Renal cortex interstitium (tissue), 11 donors: ENCODE data around the gene BRSK2. TPM values are rescaled to one million over a fixed set of nuclear protein-coding genes. Genes with fewer than 3 reads are reported as not detected.

Source experiments
- DNase-seq, 11 donors: peaks; one replicate each; pipeline ENCODE4 v3.0.0-alpha.2; 2013; ENCODE audit warnings: low read depth in 9 of 11, low spot score in 4 of 11; ENCODE audit errors: extremely low read depth in 1 of 11
- polyA plus RNA-seq, 3 donors: library from polyadenylated mRNA; unstranded; fragments of 120-200 nt; gene quantifications; one replicate each; pipeline ENCODE4 v1.2.1, GENCODE V29; 2013; ENCODE audit not compliant: insufficient read length in 3 of 3

The BRSK2 gene
- polyA plus RNA-seq, 3 donors, result 0.56 to 1.7 (median 1.4) TPM

GRCh38 chr11:1442807-1443366 is 53.2 kb downstream of the BRSK2 start:
- DNase-seq, result no peak

GRCh38 chr11:1443737-1444136 is 54.0 kb downstream of the BRSK2 start:
- DNase-seq, result no peak

DNA sequence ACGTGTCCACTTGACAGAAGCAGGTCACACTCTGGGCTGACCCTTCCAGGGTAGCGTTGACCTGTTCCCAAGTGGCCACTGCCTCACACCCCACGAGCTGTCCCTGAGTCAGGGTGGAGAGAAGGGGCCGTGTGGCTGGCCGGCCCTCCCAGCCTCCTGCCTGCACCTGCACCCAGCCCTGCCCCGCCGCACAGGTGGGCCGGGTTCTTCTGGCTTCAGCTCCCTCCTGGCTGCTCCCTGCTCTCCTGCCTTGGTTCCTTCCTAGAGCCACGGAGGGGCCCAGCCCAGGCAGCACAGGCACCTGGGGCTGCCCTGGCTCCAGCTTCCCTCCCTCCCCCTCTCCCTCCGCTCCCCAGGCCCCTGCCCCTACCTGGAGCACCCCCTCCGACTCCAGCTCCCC is 54.6 kb downstream of the BRSK2 start:
- no peak for DNase-seq

DNA sequence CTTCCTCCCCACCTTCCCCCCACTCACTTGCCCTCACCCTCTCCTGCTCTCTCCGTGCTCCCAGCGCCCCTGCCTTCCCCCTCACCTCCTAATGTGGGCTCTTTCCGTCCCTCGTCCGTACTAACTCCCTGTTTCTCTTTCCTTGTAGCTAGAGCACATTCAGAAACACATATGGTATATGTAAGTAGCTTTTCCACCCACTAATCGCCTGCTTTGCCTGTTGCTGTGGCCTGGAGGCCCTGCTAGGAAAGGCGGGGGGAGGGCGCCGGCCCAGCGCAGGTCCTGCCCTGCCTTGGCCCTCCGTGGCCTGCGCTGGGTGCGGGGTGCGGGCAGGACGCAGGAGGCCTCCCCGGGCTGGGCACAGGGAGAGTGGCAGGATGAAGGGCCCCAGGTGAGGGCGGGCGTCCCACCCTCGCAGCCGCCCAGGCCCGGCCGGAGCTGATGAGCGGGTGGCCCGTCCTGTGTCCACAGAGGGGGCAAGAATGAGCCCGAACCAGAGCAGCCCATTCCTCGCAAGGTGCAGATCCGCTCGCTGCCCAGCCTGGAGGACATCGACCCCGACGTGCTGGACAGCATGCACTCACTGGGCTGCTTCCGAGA is 55.2 kb downstream of the BRSK2 start:
- DNase-seq, result no peak

DNA sequence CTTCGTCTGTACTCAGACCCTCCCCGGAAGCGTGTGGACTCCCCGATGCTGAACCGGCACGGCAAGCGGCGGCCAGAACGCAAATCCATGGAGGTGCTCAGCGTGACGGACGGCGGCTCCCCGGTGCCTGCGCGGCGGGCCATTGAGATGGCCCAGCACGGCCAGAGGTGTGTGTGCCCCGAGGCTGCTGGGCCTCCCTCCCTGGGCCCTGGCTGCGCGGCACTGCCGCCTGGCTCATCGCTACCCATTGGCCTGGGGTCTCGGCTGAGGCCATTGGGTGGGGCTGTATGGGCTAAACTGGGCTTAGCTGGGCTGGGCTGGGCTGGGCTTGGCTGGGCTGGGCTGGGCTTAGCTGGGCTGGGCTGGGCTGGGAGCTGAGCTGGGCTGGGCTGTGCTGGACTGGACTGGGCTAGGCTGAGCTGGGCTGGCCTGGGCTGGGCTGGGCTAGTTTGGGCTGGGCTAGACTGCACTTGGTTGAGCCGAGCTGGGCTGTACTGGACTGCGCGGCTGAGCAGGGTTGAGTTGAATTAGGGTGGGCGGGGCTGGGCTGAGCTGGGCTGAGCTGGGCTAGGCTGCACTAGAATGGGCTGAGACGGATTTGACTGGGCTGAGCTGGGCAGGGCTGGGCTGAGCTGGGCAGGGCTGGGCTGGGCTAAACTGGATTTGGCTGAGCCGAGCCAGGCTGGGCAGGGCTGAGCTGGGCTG is 56.2 kb downstream of the BRSK2 start:
- no peak for DNase-seq

GRCh38 chr11:1446623-1447022 is 56.9 kb downstream of the BRSK2 start:
- no peak for DNase-seq

DNA sequence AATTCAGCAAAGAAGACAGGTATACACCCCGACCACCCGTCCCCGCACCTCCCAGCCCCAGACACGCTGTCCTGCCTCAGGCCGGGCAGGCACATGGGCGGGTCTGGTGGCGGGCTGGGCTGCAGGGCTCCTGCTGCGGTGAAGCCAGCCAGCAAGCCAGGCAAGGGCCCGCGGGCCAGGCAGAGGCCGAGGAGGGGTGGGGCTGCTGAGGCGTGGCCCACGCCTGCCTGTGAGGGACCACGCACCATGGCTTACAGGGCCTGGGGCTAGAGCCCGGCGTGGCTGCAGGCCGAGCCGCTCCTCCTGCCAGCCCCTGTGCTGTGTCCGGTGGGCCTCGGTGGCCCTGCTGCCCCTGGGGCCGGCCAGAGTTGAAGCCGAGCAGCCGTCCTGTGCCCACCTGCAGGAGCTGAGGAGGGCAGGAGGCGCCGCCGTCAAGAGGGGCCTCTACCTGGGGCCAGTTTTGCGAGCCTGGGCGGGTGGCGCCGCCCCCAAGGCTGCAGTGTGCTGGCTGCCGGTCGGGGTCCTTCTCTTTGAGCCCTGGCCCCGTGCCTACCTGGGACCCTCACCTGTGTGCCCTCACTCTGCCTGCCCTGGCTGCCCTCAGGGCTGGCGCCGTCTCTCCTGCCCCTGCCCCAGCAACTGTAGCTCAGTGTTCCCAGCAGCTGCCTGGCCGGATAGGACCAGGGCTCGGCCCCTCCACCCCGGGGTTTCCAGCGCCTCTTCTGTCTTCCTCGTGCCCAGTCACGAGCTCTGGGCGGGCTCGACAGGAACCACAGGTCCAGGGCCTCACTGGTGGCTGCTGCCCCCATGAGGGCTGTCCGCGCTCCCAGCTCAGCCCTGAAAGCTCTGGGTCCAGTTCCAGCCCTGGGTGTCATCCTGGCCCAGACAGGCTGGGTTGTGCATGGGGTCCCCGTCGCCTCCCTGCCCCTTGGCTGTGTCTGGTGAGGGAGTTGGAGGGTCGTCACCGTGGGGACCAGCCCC is 58.4 kb downstream of the BRSK2 start:
- no peak for DNase-seq

GRCh38 chr11:1448882-1449281 is 59.1 kb downstream of the BRSK2 start:
- no peak for DNase-seq

GRCh38 chr11:1449490-1450243 is 59.9 kb downstream of the BRSK2 start:
- no peak for DNase-seq

DNA sequence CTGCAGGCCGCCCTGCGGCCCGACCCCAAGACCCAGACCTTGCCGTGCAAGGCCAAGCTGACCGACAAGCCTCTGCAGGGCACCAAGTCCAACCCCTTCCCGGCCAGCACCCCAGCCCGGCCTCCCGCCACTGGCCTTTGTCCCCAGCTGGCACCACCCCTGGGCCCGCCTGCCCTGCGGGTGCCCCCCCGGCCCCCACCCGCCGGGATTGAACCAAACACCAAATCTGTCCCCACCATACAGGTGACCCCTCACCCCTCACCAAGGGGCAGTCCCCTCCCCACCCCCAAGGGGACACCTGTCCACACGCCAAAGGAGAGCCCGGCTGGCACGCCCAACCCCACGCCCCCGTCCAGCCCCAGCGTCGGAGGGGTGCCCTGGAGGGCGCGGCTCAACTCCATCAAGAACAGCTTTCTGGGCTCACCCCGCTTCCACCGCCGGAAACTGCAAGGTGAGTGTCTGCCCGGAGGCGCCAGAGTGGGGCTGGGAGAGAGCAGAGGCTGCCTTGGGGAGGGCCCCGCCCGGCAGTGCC is 60.7 kb downstream of the BRSK2 start:
- DNase-seq, result no peak

GRCh38 chr11:1450949-1451710 is 61.4 kb downstream of the BRSK2 start:
- no peak for DNase-seq

- DNase-seq, result no peak
These were observed 62.2 kb downstream of the BRSK2 start for GRCh38 chr11:1451781-1452470.

DNA sequence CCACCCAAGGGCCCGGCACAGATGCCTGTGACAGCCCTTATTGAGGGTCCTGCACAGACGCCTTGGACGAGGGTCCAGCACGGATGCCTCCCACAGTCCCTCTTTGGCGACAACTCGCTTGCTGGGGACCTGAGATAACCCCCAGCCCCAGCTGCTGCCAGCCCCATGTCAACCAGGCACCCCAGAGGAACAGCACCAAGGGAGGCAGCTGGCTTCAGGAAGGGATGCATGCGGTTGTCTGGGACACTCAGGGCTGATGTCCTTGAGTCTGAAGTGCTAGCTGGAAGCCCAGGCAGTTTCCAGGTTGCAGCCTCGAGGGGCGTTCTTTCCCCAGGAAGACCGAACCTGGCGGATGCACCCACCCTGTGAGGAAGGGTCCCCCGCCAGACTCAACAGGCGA is 63.0 kb downstream of the BRSK2 start:
- DNase-seq, result no peak

- peak in 1 of 11 donors; percentile 26 for DNase-seq
These were observed 63.9 kb downstream of the BRSK2 start for GRCh38 chr11:1453611-1454034.

DNA sequence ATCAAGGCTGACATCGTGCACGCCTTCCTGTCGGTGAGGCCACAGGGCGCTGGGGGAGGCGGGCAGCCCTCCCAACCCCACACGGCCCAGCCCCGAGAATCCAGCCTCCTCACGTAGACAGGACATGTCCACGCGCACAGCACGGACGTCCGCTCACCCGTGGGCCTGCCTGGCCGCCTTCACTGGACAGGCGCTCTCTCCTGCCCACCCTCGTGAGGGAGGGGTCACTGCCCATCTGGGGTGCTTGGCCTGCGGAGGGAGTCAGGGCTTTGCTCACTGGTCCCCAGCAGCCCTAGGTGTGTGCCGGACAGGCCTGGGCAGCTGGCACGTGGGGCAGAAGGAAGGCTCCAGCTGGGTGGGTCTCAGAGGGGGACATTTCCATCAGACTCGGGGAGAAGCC is 64.8 kb downstream of the BRSK2 start:
- no peak for DNase-seq

GRCh38 chr11:1455032-1455762 is 65.5 kb downstream of the BRSK2 start:
- no peak for DNase-seq

- no peak for DNase-seq
These were observed 66.0 kb downstream of the BRSK2 start for GRCh38 chr11:1455763-1456060.
